SIG-M5 treated with dmso at 0.1 percent for 504 hours (cell line): ENCODE measurements around the gene PPY.
"Not testable (repeated sequence)": the region's sequence is repeated elsewhere in the genome, so short reads cannot be mapped to it uniquely, and the experiment has no call there.

Source experiments
- DNase-seq: peaks from one replicate; lab custom pipeline; 2025; ENCODE audit not compliant: unreplicated experiment; lab: John Stamatoyannopoulos, UW

PPY gene

GRCh38 chr17:43942051-43942685, at the start of gene PPY:
TSS of gene PPY (minus strand) at chr17:43942476. CDS start at chr17:43941654, 822 bp downstream.
- no peak for DNase-seq

GRCh38 chr17:43988301-43988700, 46.0 kb upstream of the PPY start:
- DNase-seq: no peak

- no peak for DNase-seq
These were observed 45.1 kb upstream of the PPY start for GRCh38 chr17:43987131-43988021.

- no peak for DNase-seq
These were observed 44.1 kb upstream of the PPY start for GRCh38 chr17:43986225-43986981.

- DNase-seq: no peak
These were observed 42.2 kb upstream of the PPY start for GRCh38 chr17:43984521-43984920.

- no peak for DNase-seq
These were observed 41.5 kb upstream of the PPY start for GRCh38 chr17:43983515-43984411.

GRCh38 chr17:43983196-43983514, 40.9 kb upstream of the PPY start:
- DNase-seq: no peak

GRCh38 chr17:43982171-43982570, 39.9 kb upstream of the PPY start:
- DNase-seq: no peak

GRCh38 chr17:43979671-43980070, 37.4 kb upstream of the PPY start:
- no peak for DNase-seq

- no peak for DNase-seq
These were observed 36.7 kb upstream of the PPY start for GRCh38 chr17:43979011-43979410.

- no peak for DNase-seq
These were observed 35.8 kb upstream of the PPY start for GRCh38 chr17:43978078-43978477.

GRCh38 chr17:43976963-43977837, 34.9 kb upstream of the PPY start:
- DNase-seq: no peak

GRCh38 chr17:43975898-43976297, 33.6 kb upstream of the PPY start:
- DNase-seq: no peak

- no peak for DNase-seq
These were observed 32.3 kb upstream of the PPY start for GRCh38 chr17:43974382-43975266.

- DNase-seq: not testable (repeated sequence)
These were observed 30.4 kb upstream of the PPY start for GRCh38 chr17:43972444-43973212.

GRCh38 chr17:43971436-43971835, 29.2 kb upstream of the PPY start:
- not testable (repeated sequence) for DNase-seq

GRCh38 chr17:43970366-43970765, 28.1 kb upstream of the PPY start:
- no peak for DNase-seq

GRCh38 chr17:43967251-43967875, 25.1 kb upstream of the PPY start:
- no peak for DNase-seq
